ENCODE data around the gene METTL16.

GRCh38 chr17:2455956-2456355, 55.7 kb downstream of the METTL16 start:
- TF ChIP-seq CTCF (optimal IDR thresholded peaks at IDR 0.05 in 1 of 3, IDR thresholded peaks at IDR 0.05 in 1 of 3, conservative IDR thresholded peaks at IDR 0.05 in 1 of 3; ENCODE audit: extremely low read depth in 1 of 3, insufficient read depth in 2 of 3, low read length in 3 of 3) (no peak), EZH2 (IDR thresholded peaks at IDR 0.05; ENCODE audit: low read length) (no peak)
